ENCODE measurements around the gene NTN5.
"Not testable (repeated sequence)": the region's sequence is repeated elsewhere in the genome, so short reads cannot be mapped to it uniquely, and the experiment has no call there.

The NTN5 gene

GRCh38 chr19:48644355-48644754 lies 28.5 kb downstream of the NTN5 start:
- no peak for DNase-seq (ENCODE audit: low read depth, low spot score)

- no peak for DNase-seq (ENCODE audit: low read depth, low spot score)
Observed at GRCh38 chr19:48642862-48643261, 30.0 kb downstream of the NTN5 start.

- no peak for DNase-seq (ENCODE audit: low read depth, low spot score)
Observed at GRCh38 chr19:48641850-48642249, 31.0 kb downstream of the NTN5 start.

GRCh38 chr19:48639483-48640375 lies 33.1 kb downstream of the NTN5 start:
- DNase-seq (ENCODE audit: low read depth, low spot score): no peak

- no peak for DNase-seq (ENCODE audit: low read depth, low spot score)
Observed at GRCh38 chr19:48638831-48639381, 33.9 kb downstream of the NTN5 start.

- DNase-seq (ENCODE audit: low read depth, low spot score): no peak
Observed at GRCh38 chr19:48637948-48638830, 34.6 kb downstream of the NTN5 start.

- DNase-seq (ENCODE audit: low read depth, low spot score): no peak
Observed at GRCh38 chr19:48637449-48637947, 35.3 kb downstream of the NTN5 start.

- DNase-seq (ENCODE audit: low read depth, low spot score): no peak
Observed at GRCh38 chr19:48636859-48637448, 35.9 kb downstream of the NTN5 start, which contains the start of gene DBP. Gene DBP, minus strand, starts transcription at chr19:48637379. Its CDS starts 385 bp downstream, at chr19:48636994.

- no peak for DNase-seq (ENCODE audit: low read depth, low spot score)
Observed at GRCh38 chr19:48635966-48636858, 36.6 kb downstream of the NTN5 start.

GRCh38 chr19:48635263-48635965 lies 37.4 kb downstream of the NTN5 start:
- no peak for DNase-seq (ENCODE audit: low read depth, low spot score)

- DNase-seq (ENCODE audit: low read depth, low spot score): no peak
Observed at GRCh38 chr19:48634424-48635262, 38.2 kb downstream of the NTN5 start.

- DNase-seq (ENCODE audit: low read depth, low spot score): no peak
Observed at GRCh38 chr19:48634036-48634342, 38.8 kb downstream of the NTN5 start.

- no peak for DNase-seq (ENCODE audit: low read depth, low spot score)
Observed at GRCh38 chr19:48633148-48634035, 39.4 kb downstream of the NTN5 start.

GRCh38 chr19:48632692-48633147 lies 40.1 kb downstream of the NTN5 start:
- DNase-seq (ENCODE audit: low read depth, low spot score): no peak

GRCh38 chr19:48632286-48632685 lies 40.5 kb downstream of the NTN5 start:
- not testable (repeated sequence) for DNase-seq (ENCODE audit: low read depth, low spot score)

- DNase-seq (ENCODE audit: low read depth, low spot score): no peak
Observed at GRCh38 chr19:48631225-48631624, 41.6 kb downstream of the NTN5 start.

GRCh38 chr19:48630296-48631063 lies 42.3 kb downstream of the NTN5 start:
- DNase-seq (ENCODE audit: low read depth, low spot score): no peak
